Heart left ventricle (tissue), 13 donors: ENCODE measurements around the gene IFT43.

Experiments used
- CTCF ChIP-seq, 12 donors: fragments of 200-600 bp; sonication (generic) in 4 of 12; IDR thresholded peaks; one replicate each; pipeline versions ENCODE4 v1.5.0 to v1.8.0; 2018 to 2022; ENCODE audit warnings: antibody characterized with exemption in 12 of 12, mild to moderate bottlenecking in 5 of 12
- POLR2A ChIP-seq, 2 donors: fragments of 450-650 bp; IDR thresholded peaks; one replicate each; pipeline ENCODE4 v1.6.1; 2017; ENCODE audit warnings: antibody characterized with exemption in 2 of 2, mild to moderate bottlenecking in 2 of 2, moderate library complexity in 2 of 2
- donor health status: ischemic (EF 13 %, LVEDD 7.1; RV severe dilation, severe dysfunction).
- donor health status: DM: no; HTN: yes; CAD: no.
- donor health status: DM: no; HTN: no; CAD: no.
- donor health status: ischemic (EF 25% LVEDD 6.9; RV normal size, moderate dysfunction).
- donor health status: ischemic (EF 25% LVEDD 5.7; RV mildly dilated, moderate dysfunction).
- donor health status: ischemic (EF 35%, LVEDD 5.7; RV mildly dilated, moderate dysfunction).
- donor health status: nonischemic (EF 11% LVEDD 7.7; RV severe dilation, severe dysfunction).
- donor health status: DM: yes; HTN: yes; CAD: no.
- donor health status: PGD.
- donor health status: ischemic (EF 29% LVEDD 5.4; RV normal size, mild dysfunction).
- donor health status: nonischemic (EF 23%, LVEDD 6.1; RV moderate dilation, normal function).

DNA sequence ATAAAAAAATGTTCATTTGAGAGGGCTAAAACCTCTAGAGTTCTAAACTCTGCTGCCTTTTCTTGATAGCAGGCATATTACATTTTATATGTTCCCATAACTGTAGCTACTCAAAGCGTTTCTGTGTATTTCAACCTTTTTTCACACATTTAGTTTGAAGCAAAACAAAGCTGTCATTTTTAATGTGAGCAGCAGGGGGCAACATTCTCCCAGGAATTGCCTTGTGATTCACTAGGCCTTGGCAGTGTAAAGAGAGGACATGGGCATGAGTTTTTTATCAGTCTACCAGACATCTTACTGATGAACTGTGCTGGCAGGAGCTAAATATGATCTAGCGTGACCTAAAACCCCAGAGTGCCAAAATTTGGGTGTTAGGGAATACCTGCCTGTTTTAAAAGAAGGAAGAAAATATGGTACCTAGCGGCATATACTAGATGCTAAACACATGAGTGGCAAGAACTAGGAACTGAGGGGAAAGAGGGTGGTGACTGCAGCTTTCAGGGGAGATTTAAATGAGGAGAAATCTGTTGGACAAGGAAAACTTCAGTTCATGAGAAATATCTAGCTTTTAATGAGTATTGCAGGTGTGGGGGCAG lies 65.3 kb downstream of the IFT43 start:
- TF ChIP-seq POLR2A (IDR thresholded peaks at IDR 0.05) (no peak), CTCF (IDR thresholded peaks at IDR 0.05) (peak; percentile 57 to 85 (median 76))
